Fibroblast of skin of left quadriceps (primary cell): ENCODE measurements around the gene ZDHHC20.

ENCODE experiments used
- DNase-seq, 2 experiments: peaks; one replicate each; pipeline ENCODE4 v3.0.0-alpha.2; 2013; ENCODE audit warnings: low read depth in 2 of 2

ZDHHC20 gene

GRCh38 chr13:21361706-21362105 is 97.4 kb downstream of the ZDHHC20 start:
- no peak for DNase-seq

DNA sequence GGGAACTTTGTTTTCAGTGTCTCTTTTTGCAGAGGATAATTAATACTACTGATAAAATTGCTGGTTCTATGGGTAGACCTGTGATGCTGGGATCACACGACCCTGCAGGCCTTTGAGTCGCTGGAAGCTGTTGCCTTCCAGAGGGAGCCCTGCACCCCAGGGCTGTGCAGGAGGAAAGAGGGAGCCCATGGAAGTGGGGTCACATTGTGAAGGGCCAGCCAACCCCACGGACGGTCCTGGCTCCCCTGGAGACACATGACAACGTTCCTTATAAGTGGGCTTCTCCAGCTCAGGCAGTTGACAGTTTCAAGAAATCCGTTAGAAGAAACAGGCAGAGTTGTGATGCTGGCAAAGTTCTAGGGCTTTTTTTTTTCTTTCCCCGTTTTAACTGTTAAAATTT is 98.0 kb downstream of the ZDHHC20 start:
- no peak for DNase-seq

GRCh38 chr13:21360463-21360862 is 98.6 kb downstream of the ZDHHC20 start:
- DNase-seq, result no peak

DNA sequence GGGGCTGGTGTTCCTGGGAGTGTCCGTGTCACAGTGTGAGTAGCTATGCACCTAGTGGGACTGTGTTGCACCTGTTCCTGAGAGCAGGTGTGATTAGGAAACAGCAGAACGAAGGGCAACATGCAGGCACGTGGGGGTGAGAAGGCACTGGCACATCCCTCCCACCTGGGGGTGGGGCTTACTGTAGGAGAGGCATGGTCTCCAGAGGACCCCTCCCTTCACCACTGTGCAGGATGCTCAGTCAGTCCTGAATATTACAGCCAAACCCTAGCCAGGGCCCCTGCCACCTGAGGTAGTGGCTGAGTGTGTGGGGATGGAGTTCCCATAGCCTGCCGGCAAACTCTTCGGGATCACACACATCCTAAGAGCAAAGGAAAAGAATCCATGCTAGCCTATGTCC is 99.2 kb downstream of the ZDHHC20 start:
- no peak for DNase-seq

- no peak for DNase-seq
Measured at GRCh38 chr13:21355304-21355703, 103.8 kb downstream of the ZDHHC20 start.

DNA sequence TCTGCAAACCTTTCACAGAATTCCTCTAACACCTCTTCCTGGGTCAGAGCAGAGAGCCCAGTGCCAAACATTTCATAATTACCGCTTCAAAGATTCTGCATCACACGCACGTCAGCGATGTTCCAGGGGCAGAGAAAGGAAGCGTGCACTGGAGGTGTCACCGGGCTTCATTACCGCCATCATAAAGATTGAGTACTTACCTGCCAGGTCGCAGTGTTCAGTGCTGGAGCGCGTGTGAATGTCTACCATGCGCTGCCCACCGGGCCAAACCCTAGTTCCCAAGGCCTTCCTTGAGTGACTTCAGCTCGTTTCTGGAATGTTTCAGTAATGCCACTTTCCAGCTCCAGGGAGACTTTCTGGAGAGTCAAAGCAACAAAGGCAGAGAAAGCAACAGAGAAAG is 104.4 kb downstream of the ZDHHC20 start:
- no peak for DNase-seq

DNA sequence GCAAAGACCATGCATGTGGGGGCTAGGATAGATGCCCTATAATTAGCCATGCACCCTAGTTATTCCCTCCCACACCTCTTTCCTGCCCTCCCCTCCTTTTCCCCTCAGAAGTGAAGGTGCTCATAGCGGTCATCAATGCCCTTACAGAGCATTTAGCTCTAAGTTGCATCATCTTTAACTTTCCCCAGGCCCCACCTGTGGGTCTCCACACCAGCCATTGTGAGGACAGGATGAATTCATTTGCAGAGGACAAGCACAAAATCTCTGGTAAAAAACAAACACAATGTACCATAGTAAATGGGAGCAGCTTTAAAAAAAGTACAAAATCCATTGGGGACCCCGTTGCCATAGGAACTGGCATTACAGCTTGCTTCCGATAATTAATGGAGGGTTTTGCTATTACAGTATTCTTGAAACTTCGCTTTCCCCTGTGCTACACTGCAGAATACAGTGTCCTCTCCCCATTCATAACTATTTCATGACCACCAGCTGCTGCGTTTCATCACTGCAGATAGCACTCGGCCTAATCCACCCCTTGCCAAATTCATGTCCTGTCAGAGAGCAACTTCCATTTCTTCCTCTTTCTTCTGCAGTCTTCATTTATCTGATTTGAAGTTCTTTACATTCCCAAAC is 110.5 kb downstream of the ZDHHC20 start:
- DNase-seq, result no peak

DNA sequence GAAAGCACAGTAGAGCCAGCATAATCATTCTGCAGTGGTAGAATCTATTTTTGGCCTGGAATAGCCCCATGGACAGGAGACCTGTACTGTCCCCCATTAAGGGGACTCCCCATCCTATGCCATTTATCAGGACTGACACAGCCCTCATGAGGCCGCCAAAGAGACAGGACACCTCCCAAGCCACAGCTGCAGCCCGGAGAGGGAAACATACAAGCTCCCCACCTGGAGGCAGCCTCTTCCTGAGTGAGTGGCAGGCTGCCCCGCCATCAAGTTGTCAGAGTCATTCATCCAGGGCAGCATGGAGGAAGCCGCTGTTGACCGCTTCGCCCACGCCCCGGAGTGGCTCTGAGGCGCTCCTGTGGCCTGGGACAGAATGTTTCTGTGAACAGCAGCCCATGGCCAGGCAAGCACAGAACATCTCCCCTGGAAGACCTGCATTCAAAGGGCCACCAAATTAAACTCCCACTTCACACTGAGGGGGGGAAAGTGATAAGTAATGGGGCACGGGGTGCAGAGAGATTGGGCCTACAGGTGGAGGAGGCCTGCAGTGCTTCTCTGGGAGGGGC is 111.3 kb downstream of the ZDHHC20 start:
- no peak for DNase-seq

GRCh38 chr13:21344662-21345176 is 114.4 kb downstream of the ZDHHC20 start:
- no peak for DNase-seq

- no peak for DNase-seq
Measured at GRCh38 chr13:21343659-21344058, 115.4 kb downstream of the ZDHHC20 start.

DNA sequence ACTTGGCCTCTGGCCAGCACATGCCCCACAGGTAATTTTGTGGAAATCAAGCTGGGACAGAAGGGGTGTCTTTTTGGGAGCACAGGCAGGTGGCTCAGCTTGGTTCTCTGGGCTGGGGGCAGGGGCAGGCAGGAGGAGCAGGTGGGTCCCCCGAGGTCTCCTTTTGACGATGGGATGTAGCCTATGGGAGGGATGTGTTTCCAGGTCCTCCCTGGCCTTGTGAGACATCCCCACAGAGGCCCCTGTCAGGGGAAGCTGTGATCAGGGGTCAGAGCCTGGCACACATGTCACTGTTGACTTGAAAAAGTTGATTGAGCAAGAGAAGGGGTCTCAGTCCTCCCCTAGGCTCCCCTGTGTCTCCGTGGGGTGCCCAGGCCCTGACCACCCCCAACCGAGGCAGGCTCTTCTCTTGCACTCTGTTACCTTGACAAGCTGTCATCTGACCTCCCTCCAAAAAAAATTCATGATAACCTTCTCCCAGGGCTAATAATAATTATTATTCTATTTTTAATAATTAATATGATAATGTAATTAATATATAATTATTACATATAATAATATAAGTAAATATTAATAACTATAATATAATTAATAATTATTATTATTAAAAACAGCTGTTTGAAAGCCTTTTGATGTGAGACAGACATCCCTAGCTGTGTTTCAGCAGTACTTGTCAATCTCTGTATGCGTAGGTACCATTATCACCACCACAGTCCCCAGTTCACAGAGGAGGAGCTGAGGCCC is 116.2 kb downstream of the ZDHHC20 start:
- no peak for DNase-seq

- DNase-seq, result no peak
Measured at GRCh38 chr13:21341637-21342422, 117.3 kb downstream of the ZDHHC20 start.

- no peak for DNase-seq
Measured at GRCh38 chr13:21338639-21339278, 120.3 kb downstream of the ZDHHC20 start.

DNA sequence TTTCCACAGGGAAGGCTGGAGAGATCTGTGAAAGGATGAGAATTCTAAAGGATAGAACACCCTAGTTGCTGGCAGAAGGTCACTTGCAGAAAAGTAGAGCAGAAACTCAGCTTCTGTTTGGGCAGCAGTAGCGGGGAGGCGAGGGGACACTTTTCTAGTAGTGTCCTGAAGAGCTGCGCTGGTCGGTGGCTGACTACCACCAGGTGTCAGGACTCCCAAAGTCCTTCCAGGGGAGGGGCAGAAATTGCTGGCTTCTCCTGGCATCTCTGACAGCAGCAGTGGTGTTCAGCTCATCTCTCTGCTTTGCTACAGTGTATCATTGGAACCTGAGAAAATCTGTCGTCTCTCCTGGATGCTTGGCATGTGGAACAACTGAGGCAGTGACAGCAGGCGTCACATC is 120.9 kb downstream of the ZDHHC20 start:
- DNase-seq, result no peak

GRCh38 chr13:21336609-21337349 is 122.3 kb downstream of the ZDHHC20 start:
- DNase-seq, result no peak

DNA sequence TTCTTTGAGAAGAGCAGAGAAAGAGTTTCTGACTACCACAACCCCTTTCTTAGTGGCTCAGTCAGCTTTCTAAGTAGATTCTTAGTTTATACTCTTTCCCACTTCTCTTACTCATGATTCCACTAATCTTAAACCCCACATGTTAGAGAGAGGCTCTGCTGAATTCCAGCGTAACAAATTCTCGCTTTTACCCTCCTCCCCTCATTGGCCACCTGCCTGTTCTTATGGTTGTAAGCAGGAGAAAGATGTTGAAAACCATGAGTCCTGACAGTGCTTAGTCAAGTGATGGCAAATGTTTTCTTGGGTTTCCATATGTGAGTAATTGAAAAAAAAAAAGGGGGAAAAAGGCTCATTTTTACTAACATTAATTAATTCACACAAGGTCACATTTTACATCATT is 125.9 kb downstream of the ZDHHC20 start:
- no peak for DNase-seq

DNA sequence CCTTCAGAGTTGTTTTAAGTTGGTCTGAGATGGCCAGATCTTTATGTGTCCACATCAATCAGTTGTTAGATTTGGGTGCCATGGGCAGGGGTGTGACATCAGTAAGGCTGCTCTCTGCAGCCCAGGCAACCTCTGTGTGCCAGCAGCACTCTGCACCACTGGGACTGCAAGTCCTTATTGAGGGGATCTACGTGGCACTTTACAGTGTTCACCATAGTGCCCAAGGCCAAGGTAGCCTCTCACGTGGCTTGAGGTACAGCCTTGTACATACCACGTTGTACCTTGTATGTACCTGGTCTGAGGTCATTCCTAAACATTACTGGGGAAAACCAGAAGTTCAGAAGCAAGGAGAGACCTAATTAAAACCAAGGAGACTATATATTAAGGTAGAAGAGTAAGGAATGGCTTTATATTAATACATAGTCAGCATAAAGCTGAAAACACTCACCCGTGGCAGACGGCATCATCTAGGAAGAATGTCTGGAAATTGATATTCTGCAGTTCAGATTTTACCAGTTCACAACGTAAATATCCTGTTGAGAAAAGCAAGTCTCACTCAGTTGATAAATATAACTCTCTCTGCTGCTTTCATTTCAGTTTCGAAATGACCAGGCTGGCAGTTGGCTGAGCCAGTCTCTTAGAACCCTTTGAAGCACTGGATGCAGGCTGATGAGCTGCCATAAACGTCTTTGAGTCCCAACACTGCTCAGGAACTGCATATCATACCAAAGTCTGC is 128.8 kb downstream of the ZDHHC20 start:
- DNase-seq, result no peak

DNA sequence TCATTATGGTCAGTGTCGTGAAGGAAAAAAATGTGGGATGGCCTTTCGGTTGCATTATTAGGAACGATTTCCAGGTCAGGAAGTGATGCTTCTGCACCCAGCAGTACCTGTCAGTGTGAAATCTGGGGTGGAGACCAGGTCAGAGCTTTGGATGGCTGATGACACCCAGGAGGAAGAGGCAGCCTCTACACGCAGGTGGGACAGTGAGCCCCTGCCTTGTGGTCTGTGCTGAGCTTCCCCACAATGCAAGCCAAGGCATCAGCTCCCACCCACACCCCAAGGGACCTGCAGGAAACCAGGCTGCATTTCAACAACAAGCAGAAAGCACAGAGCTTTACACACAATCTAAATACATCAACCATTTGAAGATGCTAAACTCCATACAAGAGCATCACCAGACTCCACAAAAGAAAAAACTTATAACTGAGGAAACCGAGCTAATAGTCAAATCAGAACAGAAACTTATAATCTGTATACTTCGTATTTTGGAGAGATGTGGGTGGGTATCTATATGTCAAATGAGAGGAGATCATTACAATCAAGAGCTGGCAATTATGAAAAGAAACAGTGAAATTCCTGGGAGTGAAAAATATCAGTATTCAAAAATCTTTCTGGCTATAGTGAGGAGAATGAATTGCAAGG is 130.1 kb downstream of the ZDHHC20 start:
- no peak for DNase-seq

- no peak for DNase-seq
Measured at GRCh38 chr13:21328201-21328600, 130.9 kb downstream of the ZDHHC20 start.
